HepG2 (cell line): ENCODE results near the gene DCDC1. TPM values are rescaled to one million over a fixed set of nuclear protein-coding genes. Genes with fewer than 3 reads are reported as not detected.

Experiments used
- ATAC-seq: fragments of 200-7000 bp; cut with Tn5 transposase; 3 replicates; pipeline ENCODE4 v1.9.1; 2020; ENCODE audit warnings: mild to moderate bottlenecking, moderate library complexity
- BruUV-seq: library from RNA; stranded (reverse); fragments of 400-500 nt; replicated peaks from 2 replicates; lab custom pipeline; 2021; lab: Mats Ljungman, UMichigan
- CTCF ChIA-PET: fragments of 300-600 bp; formaldehyde crosslinking; extraction: SDS; loops from one replicate; lab custom pipeline; 2021; ENCODE audit warnings: low total read pairs, inconsistent platforms, low intra/inter-chr PET ratio; lab: Yijun Ruan, JAX
- POLR2A ChIA-PET: fragments of 350-600 bp; sonication (Branson Sonifier 250); formaldehyde crosslinking; loops from one replicate; lab custom pipeline; 2020; ENCODE audit warnings: antibody characterized with exemption, inconsistent platforms; lab: Yijun Ruan, JAX
- DNase-seq: peaks from one replicate; pipeline ENCODE4 v3.0.0-alpha.2; 2015; ENCODE audit warnings: low spot score
- FAIRE-seq: peaks from 3 replicates; lab custom pipeline; 2011; peaks lifted over from hg19 to GRCh38; lab: Jason Lieb, UNC
- H2AFZ ChIP-seq: one replicate; pipeline ENCODE4 v1.6.1; 2011; ENCODE audit warnings: low read length, inconsistent platforms
- H3K27ac ChIP-seq: fragments of 300-600 bp; 3 replicates; pipeline ENCODE4 v1.8.0; 2011; ENCODE audit warnings: mixed run types, mild to moderate bottlenecking, mixed read lengths, low read length, inconsistent platforms; ENCODE audit not compliant: insufficient read depth; ENCODE audit errors: extremely low read length
- H3K27me3 ChIP-seq, 2 experiments: fragments of 200-600 bp in 1 of 2; 2 replicates in 1 of 2; 3 replicates in 1 of 2; pipeline versions ENCODE4 v1.6.0 to v1.8.0; 2011; ENCODE audit warnings: low read length in 2 of 2, mild to moderate bottlenecking in 2 of 2, moderate library complexity in 2 of 2, inconsistent platforms in 1 of 2; ENCODE audit not compliant: insufficient read depth in 2 of 2, control insufficient read depth in 1 of 2
- H3K36me3 ChIP-seq, 2 experiments: fragments of 200-600 bp in 1 of 2; replicated peaks in 1 of 2; 2 replicates in 1 of 2; 3 replicates in 1 of 2; pipeline versions ENCODE4 v1.5.1 to v1.8.0; 2011; ENCODE audit warnings: low read length in 2 of 2, inconsistent platforms in 1 of 2; ENCODE audit not compliant: insufficient read depth in 2 of 2, control insufficient read depth in 1 of 2
- H3K4me1 ChIP-seq: 2 replicates; pipeline ENCODE4 v1.5.1; 2012; ENCODE audit warnings: low read length, inconsistent platforms; ENCODE audit not compliant: insufficient read depth
- H3K4me2 ChIP-seq: 2 replicates; pipeline ENCODE4 v1.6.0; 2011; ENCODE audit warnings: low read depth, low read length, inconsistent platforms
- H3K4me3 ChIP-seq, 3 experiments: fragments of 200-600 bp in 1 of 3; sonication (generic), shearing (Covaris generic) in 1 of 3; replicated peaks in 1 of 3; 2 replicates each; pipeline ENCODE4 v1.5.1; 2011 to 2016; ENCODE audit warnings: low read length in 3 of 3, inconsistent platforms in 2 of 3, low read depth in 2 of 3, mild to moderate bottlenecking in 2 of 3, control low read depth in 1 of 3, mixed read lengths in 1 of 3; ENCODE audit not compliant: insufficient read depth in 1 of 3
- H3K79me2 ChIP-seq: one replicate; pipeline ENCODE4 v1.6.1; 2011; ENCODE audit warnings: low read length, inconsistent platforms; ENCODE audit not compliant: insufficient read depth
- H3K9ac ChIP-seq: 2 replicates; pipeline ENCODE4 v1.6.0; 2011; ENCODE audit warnings: mild to moderate bottlenecking, low read depth, low read length, inconsistent platforms; ENCODE audit not compliant: insufficient read depth
- H3K9me3 ChIP-seq: 2 replicates; pipeline ENCODE4 v1.5.1; 2012; ENCODE audit warnings: mild to moderate bottlenecking, low read length
- H4K20me1 ChIP-seq: 2 replicates; pipeline ENCODE4 v1.6.0; 2011; ENCODE audit warnings: inconsistent platforms, mild to moderate bottlenecking, low read length, moderate library complexity; ENCODE audit not compliant: insufficient read depth
- HDAC2 ChIP-seq: sonication (generic); formaldehyde crosslinking; IDR thresholded peaks from 2 replicates; pipeline ENCODE4 v1.4.0; 2020; ENCODE audit warnings: missing genetic modification reagents
- SETDB1 ChIP-seq: sonication (generic); formaldehyde crosslinking; IDR thresholded peaks from 2 replicates; pipeline ENCODE4 v1.5.1; 2020; ENCODE audit warnings: missing genetic modification reagents, mild to moderate bottlenecking, borderline replicate concordance
- ZBTB20 ChIP-seq: sonication (generic); formaldehyde crosslinking; IDR thresholded peaks from 2 replicates; pipeline ENCODE4 v1.8.1; 2023; ENCODE audit warnings: missing genetic modification reagents, low read depth, mild to moderate bottlenecking, borderline replicate concordance
- ZBTB42 ChIP-seq: sonication (generic); formaldehyde crosslinking; IDR thresholded peaks from 2 replicates; pipeline ENCODE4 v1.5.0; 2020; ENCODE audit warnings: mild to moderate bottlenecking, missing genetic modification reagents
- ZNF12 ChIP-seq: sonication (generic); formaldehyde crosslinking; IDR thresholded peaks from 2 replicates; pipeline ENCODE4 v1.5.0; 2020; ENCODE audit warnings: missing genetic modification reagents
- ZNF331 ChIP-seq: sonication (generic); formaldehyde crosslinking; IDR thresholded peaks from 2 replicates; pipeline ENCODE4 v1.4.0; 2020; ENCODE audit warnings: missing genetic modification reagents
- ZNF567 ChIP-seq: sonication (generic); formaldehyde crosslinking; IDR thresholded peaks from 2 replicates; pipeline ENCODE4 v1.8.1; 2023; ENCODE audit warnings: mild to moderate bottlenecking, missing genetic modification reagents, borderline replicate concordance
- ZNF629 ChIP-seq: sonication (generic); formaldehyde crosslinking; conservative IDR thresholded peaks from 2 replicates; pipeline ENCODE4 v1.5.0; 2020; ENCODE audit warnings: missing genetic modification reagents
- ZNF780A ChIP-seq: sonication (generic); formaldehyde crosslinking; IDR thresholded peaks from 2 replicates; pipeline ENCODE4 v1.8.0; 2022; ENCODE audit warnings: mild to moderate bottlenecking, missing genetic modification reagents, moderate library complexity
- WGBS: methylation state at CpG from one replicate; pipeline ENCODE4 v1.1.6; 2017; ENCODE audit warnings: low lambda C conversion rate; 5-methylcytosine and 5-hydroxymethylcytosine counted together
- in situ Hi-C: cut with HindIII; loops from 2 replicates; pipeline ENCODE4 v1.10.0; 2017; ENCODE audit warnings: low pct_unique_long_range_greater_than_20kb; ENCODE audit not compliant: extremely low pct_ligation_motif_present
- intact Hi-C: fragments of 100-400 bp; cut with micrococcal nuclease; formaldehyde crosslinking; loops from one replicate; pipeline ENCODE4 v1.10.0; 2022; ENCODE audit not compliant: unreplicated experiment
- polyA plus RNA-seq, 8 experiments: library from polyadenylated mRNA; depleted of rRNA in 3 of 8; stranded (reverse) in 7 of 8; unstranded in 1 of 8; fragments of >200 nt; fragmentation: Illumina TruSeq in 4 of 8; extraction: Trizol in 4 of 8; gene quantifications; 2 replicates each; pipeline versions ENCODE4 v1.2.1 to v1.2.3, GENCODE V29; 2011 to 2016; ENCODE audit warnings: low read depth in 4 of 8, missing spikeins in 1 of 8, mixed read lengths in 1 of 8; ENCODE audit not compliant: insufficient read depth in 1 of 8
- total RNA-seq, 5 experiments: library from RNA; depleted of rRNA; stranded (reverse); fragments of >200 nt; fragmentation: Illumina TruSeq; extraction: Trizol; gene quantifications; 2 replicates each; pipeline ENCODE4 v1.2.3, GENCODE V29; 2016; ENCODE audit warnings: low read depth in 1 of 5
- TF ChIP-seq, protein P1 (sequence below): fragments of 450-650 bp; IDR thresholded peaks from 2 replicates; pipeline ENCODE4 v1.6.1; 2017
- TF ChIP-seq, protein P2 (sequence below): sonication (generic); formaldehyde crosslinking; IDR thresholded peaks from 2 replicates; pipeline ENCODE4 v1.9.0; 2021; ENCODE audit warnings: missing genetic modification reagents, mild to moderate bottlenecking, borderline replicate concordance
- TF ChIP-seq, protein P3 (sequence below): sonication (generic); formaldehyde crosslinking; IDR thresholded peaks from 2 replicates; pipeline ENCODE4 v1.4.0; 2020; ENCODE audit warnings: low read depth, mild to moderate bottlenecking, missing genetic modification reagents
- TF ChIP-seq, protein P4 (sequence below): sonication (generic); formaldehyde crosslinking; IDR thresholded peaks from one replicate; pipeline ENCODE4 v1.5.1; 2020; ENCODE audit warnings: mild to moderate bottlenecking, missing genetic modification reagents; ENCODE audit errors: not compliant biosample characterization

The DCDC1 gene
- total and polyA plus RNA-seq, 2 of the 13 experiments (the other 11 are each of a cell fraction or from before 2014, with no cell fraction given) = 0.12 to 0.27 TPM

DNA sequence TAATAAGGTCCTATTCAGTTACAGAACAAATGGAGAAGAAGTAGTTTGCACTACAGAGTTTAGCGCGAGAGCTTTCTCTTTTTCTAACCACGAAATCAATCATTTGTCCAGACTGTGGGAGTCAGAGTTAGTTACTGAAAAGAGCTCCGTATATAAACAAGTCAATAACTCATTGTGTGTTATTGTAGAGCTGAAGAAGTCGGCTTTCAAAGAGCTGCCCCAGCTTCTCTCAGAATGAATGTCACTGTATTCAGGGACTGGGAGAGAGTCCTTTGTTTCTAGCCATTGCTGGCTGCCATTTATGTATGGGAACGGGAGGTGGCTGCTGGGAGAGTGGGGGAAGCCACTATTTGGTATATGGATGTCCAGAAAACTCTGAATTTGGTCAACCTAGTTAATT, 227.8 kb downstream of the DCDC1 start:
- no peak for ATAC-seq
- BruUV-seq = no TSS peak
- Histone ChIP-seq H3K4me3 (no peak overlapping the region), H3K79me2 (no peaks in the 10 kb centered on the region), H3K27ac (no peak overlapping the region), H2AFZ (no peak overlapping the region), H3K9me3 (no peaks in the 10 kb centered on the region), H3K27me3 (no peaks in the 10 kb centered on the region), H3K4me2 (no peak overlapping the region), H3K9ac (no peak overlapping the region), H4K20me1 (no peaks in the 10 kb centered on the region), H3K36me3 (no peaks in the 10 kb centered on the region), H3K4me1 (no peaks in the 10 kb centered on the region)
- ChIA-PET CTCF (no interaction called here), POLR2A (no interaction called here)
- in situ Hi-C loops (no loop called here), intact Hi-C loops (no loop called here)
- DNase-seq = no peak
- no peak for FAIRE-seq
- WGBS = 7% methylated on average over 6 of the region's 6 CpGs
- TF ChIP-seq ZBTB42 (no peak), HDAC2 (CRISPR knock-in tag) (no peak), ZBTB20 (no peak), ZNF331 (CRISPR knock-in tag) (no peak), SETDB1 (CRISPR knock-in tag) (no peak), ZNF12 (CRISPR knock-in tag) (no peak), ZNF629 (CRISPR knock-in tag) (no peak), ZNF567 (CRISPR knock-in tag) (no peak), ZNF780A (CRISPR knock-in tag) (no peak)
- TF ChIP-seq, protein P1, sequence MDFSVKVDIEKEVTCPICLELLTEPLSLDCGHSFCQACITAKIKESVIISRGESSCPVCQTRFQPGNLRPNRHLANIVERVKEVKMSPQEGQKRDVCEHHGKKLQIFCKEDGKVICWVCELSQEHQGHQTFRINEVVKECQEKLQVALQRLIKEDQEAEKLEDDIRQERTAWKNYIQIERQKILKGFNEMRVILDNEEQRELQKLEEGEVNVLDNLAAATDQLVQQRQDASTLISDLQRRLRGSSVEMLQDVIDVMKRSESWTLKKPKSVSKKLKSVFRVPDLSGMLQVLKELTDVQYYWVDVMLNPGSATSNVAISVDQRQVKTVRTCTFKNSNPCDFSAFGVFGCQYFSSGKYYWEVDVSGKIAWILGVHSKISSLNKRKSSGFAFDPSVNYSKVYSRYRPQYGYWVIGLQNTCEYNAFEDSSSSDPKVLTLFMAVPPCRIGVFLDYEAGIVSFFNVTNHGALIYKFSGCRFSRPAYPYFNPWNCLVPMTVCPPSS = no peak
- TF ChIP-seq, protein P2, sequence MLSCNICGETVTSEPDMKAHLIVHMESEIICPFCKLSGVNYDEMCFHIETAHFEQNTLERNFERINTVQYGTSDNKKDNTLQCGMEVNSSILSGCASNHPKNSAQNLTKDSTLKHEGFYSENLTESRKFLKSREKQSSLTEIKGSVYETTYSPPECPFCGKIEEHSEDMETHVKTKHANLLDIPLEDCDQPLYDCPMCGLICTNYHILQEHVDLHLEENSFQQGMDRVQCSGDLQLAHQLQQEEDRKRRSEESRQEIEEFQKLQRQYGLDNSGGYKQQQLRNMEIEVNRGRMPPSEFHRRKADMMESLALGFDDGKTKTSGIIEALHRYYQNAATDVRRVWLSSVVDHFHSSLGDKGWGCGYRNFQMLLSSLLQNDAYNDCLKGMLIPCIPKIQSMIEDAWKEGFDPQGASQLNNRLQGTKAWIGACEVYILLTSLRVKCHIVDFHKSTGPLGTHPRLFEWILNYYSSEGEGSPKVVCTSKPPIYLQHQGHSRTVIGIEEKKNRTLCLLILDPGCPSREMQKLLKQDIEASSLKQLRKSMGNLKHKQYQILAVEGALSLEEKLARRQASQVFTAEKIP (CRISPR knock-in tag) = no peak
- TF ChIP-seq, protein P3, sequence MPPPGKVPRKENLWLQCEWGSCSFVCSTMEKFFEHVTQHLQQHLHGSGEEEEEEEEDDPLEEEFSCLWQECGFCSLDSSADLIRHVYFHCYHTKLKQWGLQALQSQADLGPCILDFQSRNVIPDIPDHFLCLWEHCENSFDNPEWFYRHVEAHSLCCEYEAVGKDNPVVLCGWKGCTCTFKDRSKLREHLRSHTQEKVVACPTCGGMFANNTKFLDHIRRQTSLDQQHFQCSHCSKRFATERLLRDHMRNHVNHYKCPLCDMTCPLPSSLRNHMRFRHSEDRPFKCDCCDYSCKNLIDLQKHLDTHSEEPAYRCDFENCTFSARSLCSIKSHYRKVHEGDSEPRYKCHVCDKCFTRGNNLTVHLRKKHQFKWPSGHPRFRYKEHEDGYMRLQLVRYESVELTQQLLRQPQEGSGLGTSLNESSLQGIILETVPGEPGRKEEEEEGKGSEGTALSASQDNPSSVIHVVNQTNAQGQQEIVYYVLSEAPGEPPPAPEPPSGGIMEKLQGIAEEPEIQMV (CRISPR knock-in tag) = no peak
- TF ChIP-seq, protein P4, sequence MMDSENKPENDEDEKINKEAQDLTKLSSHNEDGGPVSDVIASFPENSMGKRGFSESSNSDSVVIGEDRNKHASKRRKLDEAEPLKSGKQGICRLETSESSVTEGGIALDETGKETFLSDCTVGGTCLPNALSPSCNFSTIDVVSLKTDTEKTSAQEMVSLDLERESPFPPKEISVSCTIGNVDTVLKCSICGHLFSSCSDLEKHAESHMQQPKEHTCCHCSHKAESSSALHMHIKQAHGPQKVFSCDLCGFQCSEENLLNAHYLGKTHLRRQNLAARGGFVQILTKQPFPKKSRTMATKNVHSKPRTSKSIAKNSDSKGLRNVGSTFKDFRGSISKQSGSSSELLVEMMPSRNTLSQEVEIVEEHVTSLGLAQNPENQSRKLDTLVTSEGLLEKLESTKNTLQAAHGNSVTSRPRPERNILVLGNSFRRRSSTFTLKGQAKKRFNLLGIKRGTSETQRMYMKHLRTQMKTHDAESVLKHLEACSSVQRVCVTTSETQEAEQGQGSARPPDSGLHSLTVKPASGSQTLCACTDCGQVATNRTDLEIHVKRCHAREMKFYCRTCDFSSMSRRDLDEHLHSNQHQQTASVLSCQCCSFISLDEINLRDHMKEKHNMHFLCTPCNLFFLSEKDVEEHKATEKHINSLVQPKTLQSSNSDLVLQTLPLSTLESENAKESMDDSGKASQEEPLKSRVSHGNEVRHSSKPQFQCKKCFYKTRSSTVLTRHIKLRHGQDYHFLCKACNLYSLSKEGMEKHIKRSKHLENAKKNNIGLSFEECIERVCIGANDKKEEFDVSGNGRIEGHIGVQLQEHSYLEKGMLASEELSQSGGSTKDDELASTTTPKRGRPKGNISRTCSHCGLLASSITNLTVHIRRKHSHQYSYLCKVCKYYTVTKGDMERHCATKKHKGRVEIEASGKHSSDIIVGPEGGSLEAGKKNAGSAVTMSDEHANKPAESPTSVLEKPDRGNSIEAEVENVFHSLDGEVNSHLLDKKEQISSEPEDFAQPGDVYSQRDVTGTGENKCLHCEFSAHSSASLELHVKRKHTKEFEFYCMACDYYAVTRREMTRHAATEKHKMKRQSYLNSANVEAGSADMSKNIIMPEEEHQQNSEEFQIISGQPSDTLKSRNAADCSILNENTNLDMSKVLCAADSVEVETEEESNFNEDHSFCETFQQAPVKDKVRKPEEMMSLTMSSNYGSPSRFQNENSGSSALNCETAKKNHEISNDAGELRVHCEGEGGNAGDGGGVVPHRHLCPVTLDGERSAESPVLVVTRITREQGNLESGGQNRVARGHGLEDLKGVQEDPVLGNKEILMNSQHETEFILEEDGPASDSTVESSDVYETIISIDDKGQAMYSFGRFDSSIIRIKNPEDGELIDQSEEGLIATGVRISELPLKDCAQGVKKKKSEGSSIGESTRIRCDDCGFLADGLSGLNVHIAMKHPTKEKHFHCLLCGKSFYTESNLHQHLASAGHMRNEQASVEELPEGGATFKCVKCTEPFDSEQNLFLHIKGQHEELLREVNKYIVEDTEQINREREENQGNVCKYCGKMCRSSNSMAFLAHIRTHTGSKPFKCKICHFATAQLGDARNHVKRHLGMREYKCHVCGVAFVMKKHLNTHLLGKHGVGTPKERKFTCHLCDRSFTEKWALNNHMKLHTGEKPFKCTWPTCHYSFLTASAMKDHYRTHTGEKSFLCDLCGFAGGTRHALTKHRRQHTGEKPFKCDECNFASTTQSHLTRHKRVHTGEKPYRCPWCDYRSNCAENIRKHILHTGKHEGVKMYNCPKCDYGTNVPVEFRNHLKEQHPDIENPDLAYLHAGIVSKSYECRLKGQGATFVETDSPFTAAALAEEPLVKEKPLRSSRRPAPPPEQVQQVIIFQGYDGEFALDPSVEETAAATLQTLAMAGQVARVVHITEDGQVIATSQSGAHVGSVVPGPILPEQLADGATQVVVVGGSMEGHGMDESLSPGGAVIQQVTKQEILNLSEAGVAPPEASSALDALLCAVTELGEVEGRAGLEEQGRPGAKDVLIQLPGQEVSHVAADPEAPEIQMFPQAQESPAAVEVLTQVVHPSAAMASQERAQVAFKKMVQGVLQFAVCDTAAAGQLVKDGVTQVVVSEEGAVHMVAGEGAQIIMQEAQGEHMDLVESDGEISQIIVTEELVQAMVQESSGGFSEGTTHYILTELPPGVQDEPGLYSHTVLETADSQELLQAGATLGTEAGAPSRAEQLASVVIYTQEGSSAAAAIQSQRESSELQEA (CRISPR knock-in tag) = no peak
